Measurements from ENCODE around the gene MGAT5.

- TF ChIP-seq POLR2A (IDR thresholded peaks at IDR 0.05; ENCODE audit: low read depth) (no peak), CTCF (IDR thresholded peaks at IDR 0.05) (no peak), POLR2AphosphoS5 (IDR thresholded peaks at IDR 0.05) (no peak), EP300 (IDR thresholded peaks at IDR 0.05) (no peak)
Observed at GRCh38 chr2:134501476-134502091, 247.7 kb downstream of the MGAT5 start.
